GM21423 (cell line): ENCODE results near the gene CISD2.
"Not testable (repeated sequence)": the region's sequence is repeated elsewhere in the genome, so short reads cannot be mapped to it uniquely, and the experiment has no call there.

Source experiments
- ATAC-seq: cut with Tn5 transposase; IDR thresholded peaks from one replicate; pipeline ENCODE4 v1.9.1; 2021; ENCODE audit warnings: mild to moderate bottlenecking, moderate library complexity; ENCODE audit not compliant: unreplicated experiment

CISD2 gene

DNA sequence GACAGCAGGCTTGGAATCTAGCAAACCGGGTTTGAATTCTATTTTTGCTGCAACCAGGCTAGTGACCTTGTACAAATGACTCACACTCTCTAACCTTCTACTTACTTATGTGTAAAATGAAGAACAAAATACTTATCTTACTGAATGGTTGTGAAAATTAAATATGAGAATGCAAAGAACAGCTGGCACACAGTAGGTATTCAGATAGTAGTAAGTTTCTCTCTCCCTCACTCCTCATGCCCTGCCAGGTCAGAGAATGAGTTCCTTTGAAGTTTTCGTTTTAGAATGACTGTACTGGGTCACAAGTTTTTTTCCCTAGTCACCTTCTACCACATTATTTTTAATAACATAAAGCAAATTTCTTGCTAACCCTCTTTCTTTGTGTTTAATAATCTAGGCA is 33.0 kb downstream of the CISD2 start:
- no peak for ATAC-seq

GRCh38 chr4:102918859-102919258 is 50.1 kb downstream of the CISD2 start:
- no peak for ATAC-seq

DNA sequence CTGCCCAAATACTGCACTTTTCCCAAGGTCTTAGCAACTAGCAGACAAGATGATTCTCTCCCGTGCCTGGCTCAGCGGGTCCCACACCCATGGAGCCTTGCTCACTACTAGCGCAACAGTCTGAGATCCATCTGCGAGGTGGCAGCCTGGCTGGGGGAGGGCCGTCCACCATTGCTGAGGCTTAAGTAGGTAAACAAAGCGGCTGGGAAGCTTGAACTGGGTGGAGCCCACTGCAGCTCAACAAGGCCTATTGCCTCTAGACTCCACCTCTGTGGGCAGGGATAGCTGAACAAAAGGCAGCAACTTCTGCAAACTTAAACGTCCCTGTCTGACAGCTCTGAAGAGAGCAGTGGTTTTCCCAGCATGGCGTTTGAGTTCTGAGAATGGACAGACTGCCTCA is 50.9 kb downstream of the CISD2 start:
- ATAC-seq: not testable (repeated sequence)

GRCh38 chr4:102935716-102936115 is 66.9 kb downstream of the CISD2 start:
- no peak for ATAC-seq

DNA sequence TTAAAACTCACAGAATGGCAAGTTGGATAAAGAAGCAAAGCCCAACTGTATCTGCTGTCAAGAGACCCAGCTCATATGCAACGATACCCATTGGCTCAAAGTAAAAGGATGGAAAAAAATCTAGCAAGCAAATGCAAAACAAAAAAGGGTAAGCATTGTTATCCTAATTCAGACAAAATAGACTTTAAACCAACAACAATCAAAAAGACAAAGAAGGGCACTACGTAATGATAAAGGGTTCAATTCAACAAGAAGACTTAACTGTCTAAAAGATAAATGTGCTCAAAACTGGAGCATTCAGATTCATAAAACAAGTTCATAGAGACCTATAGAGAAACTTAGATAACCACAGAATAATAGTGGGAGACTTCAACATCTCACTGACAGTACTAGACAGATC is 69.3 kb downstream of the CISD2 start:
- not testable (repeated sequence) for ATAC-seq
